SJCRH30 (cell line): ENCODE results near the gene DBH. TPM values are rescaled to one million over a fixed set of nuclear protein-coding genes. Genes with fewer than 3 reads are reported as not detected.
A peak's percentile ranks its signal among the peaks of the same experiment; 100 is the strongest.

ENCODE experiments used
- DNase-seq, 2 experiments: peaks; one replicate each; pipeline ENCODE4 v3.0.0-alpha.2; 2015 to 2020
- H3K27ac ChIP-seq: fragments of 250-450 bp; sonication (Bioruptor Pico); 2 replicates; pipeline ENCODE4 v1.5.1; 2020; ENCODE audit warnings: mild to moderate bottlenecking, moderate library complexity
- H3K27me3 ChIP-seq: fragments of 250-450 bp; sonication (Bioruptor Pico); 2 replicates; pipeline ENCODE4 v1.5.1; 2020; ENCODE audit warnings: mild to moderate bottlenecking, moderate library complexity
- H3K36me3 ChIP-seq: fragments of 250-450 bp; sonication (Bioruptor Pico); 2 replicates; pipeline ENCODE4 v1.5.1; 2020; ENCODE audit warnings: mild to moderate bottlenecking, moderate library complexity
- H3K4me1 ChIP-seq: fragments of 250-450 bp; sonication (Bioruptor Pico); 2 replicates; pipeline ENCODE4 v1.5.1; 2020; ENCODE audit warnings: mild to moderate bottlenecking, moderate library complexity
- H3K4me3 ChIP-seq: fragments of 250-450 bp; sonication (Bioruptor Pico); 2 replicates; pipeline ENCODE4 v1.5.1; 2020; ENCODE audit warnings: mild to moderate bottlenecking, moderate library complexity
- H3K9me3 ChIP-seq: fragments of 250-450 bp; sonication (Bioruptor Pico); replicated peaks from 2 replicates; pipeline ENCODE4 v1.5.1; 2020; ENCODE audit warnings: mild to moderate bottlenecking, moderate library complexity
- total RNA-seq: library from RNA; depleted of rRNA; stranded (reverse); fragments of >200 nt; shearing (Covaris generic); gene quantifications from 2 replicates; pipeline ENCODE4 v1.2.3, GENCODE V29; 2014

The DBH gene
- total RNA-seq, 1 experiment from 2014 or later = 2.5 TPM

- peaks cover 25% of the 10 kb centered on the region for H3K4me1 ChIP-seq
- H3K27ac ChIP-seq = no peak overlapping the region
Measured at GRCh38 chr9:133654736-133655657, 18.8 kb downstream of the DBH start.

GRCh38 chr9:133655701-133656100 is 19.5 kb downstream of the DBH start:
- Histone ChIP-seq H3K27ac (no peak overlapping the region), H3K36me3 (no peaks in the 10 kb centered on the region), H3K4me3 (no peak overlapping the region), H3K4me1 (peaks cover 25% of the 10 kb centered on the region), H3K27me3 (no peaks in the 10 kb centered on the region), H3K9me3 (no peaks in the 10 kb centered on the region)
- DNase-seq = no peak

More at GRCh38 chr9:133654736-133655657, 18.8 kb downstream of the DBH start:
- Histone ChIP-seq H3K36me3 (no peaks in the 10 kb centered on the region), H3K4me3 (no peak overlapping the region), H3K27me3 (no peaks in the 10 kb centered on the region), H3K9me3 (no peaks in the 10 kb centered on the region)
- DNase-seq = no peak

- Histone ChIP-seq H3K4me1 (peaks cover 25% of the 10 kb centered on the region), H3K36me3 (no peaks in the 10 kb centered on the region), H3K27me3 (no peaks in the 10 kb centered on the region), H3K27ac (no peak overlapping the region), H3K9me3 (no peaks in the 10 kb centered on the region), H3K4me3 (no peak overlapping the region)
- DNase-seq = peak in 1 of 2 experiments; percentile 33
Measured at GRCh38 chr9:133656211-133657119, 20.3 kb downstream of the DBH start.

- Histone ChIP-seq H3K4me3 (no peak overlapping the region), H3K4me1 (peaks cover 25% of the 10 kb centered on the region), H3K27ac (no peak overlapping the region), H3K9me3 (no peaks in the 10 kb centered on the region), H3K27me3 (no peaks in the 10 kb centered on the region), H3K36me3 (no peaks in the 10 kb centered on the region)
- DNase-seq = peak in 1 of 2 experiments; percentile 29
Measured at GRCh38 chr9:133657120-133657661, 21.0 kb downstream of the DBH start.

- Histone ChIP-seq H3K4me3 (peak overlapping the region; percentile 34), H3K36me3 (no peaks in the 10 kb centered on the region), H3K27ac (peak overlapping the region; percentile 13; the same call in 1 of the 2 replicates), H3K27me3 (no peaks in the 10 kb centered on the region), H3K9me3 (no peaks in the 10 kb centered on the region), H3K4me1 (peaks cover 25% of the 10 kb centered on the region)
- peak; percentile 80 to 87 for DNase-seq
Measured at GRCh38 chr9:133658442-133659431, 22.6 kb downstream of the DBH start.

GRCh38 chr9:133659516-133659915 is 23.4 kb downstream of the DBH start:
- Histone ChIP-seq H3K27me3 (no peaks in the 10 kb centered on the region), H3K4me3 (no peak overlapping the region; the same call in 1 of the 2 replicates), H3K27ac (no peak overlapping the region), H3K9me3 (no peaks in the 10 kb centered on the region), H3K36me3 (no peaks in the 10 kb centered on the region), H3K4me1 (peaks cover 25% of the 10 kb centered on the region)
- peak in 1 of 2 experiments; percentile 46 for DNase-seq

- DNase-seq = no peak
- Histone ChIP-seq H3K27ac (no peak overlapping the region), H3K9me3 (no peaks in the 10 kb centered on the region), H3K4me3 (no peak overlapping the region), H3K36me3 (no peaks in the 10 kb centered on the region), H3K4me1 (peaks cover 22% of the 10 kb centered on the region), H3K27me3 (no peaks in the 10 kb centered on the region)
Measured at GRCh38 chr9:133661846-133662540, 25.8 kb downstream of the DBH start.

GRCh38 chr9:133664173-133665050 is 28.2 kb downstream of the DBH start:
- Histone ChIP-seq H3K9me3 (no peaks in the 10 kb centered on the region), H3K36me3 (no peaks in the 10 kb centered on the region), H3K4me3 (no peak overlapping the region), H3K27ac (no peak overlapping the region), H3K4me1 (peaks cover 4% of the 10 kb centered on the region; the same call in 1 of the 2 replicates), H3K27me3 (no peaks in the 10 kb centered on the region)
- DNase-seq = no peak

GRCh38 chr9:133665096-133665495 is 28.9 kb downstream of the DBH start:
- Histone ChIP-seq H3K36me3 (no peaks in the 10 kb centered on the region), H3K9me3 (no peaks in the 10 kb centered on the region), H3K27ac (no peak overlapping the region), H3K4me1 (no peaks in the 10 kb centered on the region), H3K4me3 (no peak overlapping the region), H3K27me3 (no peaks in the 10 kb centered on the region)
- DNase-seq = no peak

GRCh38 chr9:133665535-133665934 is 29.4 kb downstream of the DBH start:
- no peak for DNase-seq
- H3K4me1 ChIP-seq = no peaks in the 10 kb centered on the region
- H3K27ac ChIP-seq = no peak overlapping the region
- no peak overlapping the region for H3K4me3 ChIP-seq
- H3K27me3 ChIP-seq = no peaks in the 10 kb centered on the region
- H3K9me3 ChIP-seq = no peaks in the 10 kb centered on the region
- no peaks in the 10 kb centered on the region for H3K36me3 ChIP-seq

GRCh38 chr9:133666387-133666786 is 30.2 kb downstream of the DBH start:
- no peaks in the 10 kb centered on the region for H3K27me3 ChIP-seq
- H3K36me3 ChIP-seq = no peaks in the 10 kb centered on the region
- H3K9me3 ChIP-seq = no peaks in the 10 kb centered on the region
- no peak overlapping the region for H3K27ac ChIP-seq
- H3K4me3 ChIP-seq = no peak overlapping the region
- H3K4me1 ChIP-seq = no peaks in the 10 kb centered on the region
- DNase-seq = no peak

GRCh38 chr9:133666845-133667244 is 30.7 kb downstream of the DBH start:
- Histone ChIP-seq H3K27ac (no peak overlapping the region), H3K4me3 (no peak overlapping the region)
- no peak for DNase-seq

More at GRCh38 chr9:133666845-133667244, 30.7 kb downstream of the DBH start:
- no peaks in the 10 kb centered on the region for H3K27me3 ChIP-seq
- no peaks in the 10 kb centered on the region for H3K9me3 ChIP-seq
- no peaks in the 10 kb centered on the region; the same call in 1 of the 2 replicates for H3K36me3 ChIP-seq
- no peaks in the 10 kb centered on the region for H3K4me1 ChIP-seq
